GM10847 (cell line): Measurements from ENCODE around the gene CTNND2.

Source experiments
- POLR2A ChIP-seq: IDR thresholded peaks from 2 replicates; pipeline ENCODE4 v1.6.1; 2011; ENCODE audit not compliant: insufficient read length; ENCODE audit errors: extremely low read depth

The CTNND2 gene

DNA sequence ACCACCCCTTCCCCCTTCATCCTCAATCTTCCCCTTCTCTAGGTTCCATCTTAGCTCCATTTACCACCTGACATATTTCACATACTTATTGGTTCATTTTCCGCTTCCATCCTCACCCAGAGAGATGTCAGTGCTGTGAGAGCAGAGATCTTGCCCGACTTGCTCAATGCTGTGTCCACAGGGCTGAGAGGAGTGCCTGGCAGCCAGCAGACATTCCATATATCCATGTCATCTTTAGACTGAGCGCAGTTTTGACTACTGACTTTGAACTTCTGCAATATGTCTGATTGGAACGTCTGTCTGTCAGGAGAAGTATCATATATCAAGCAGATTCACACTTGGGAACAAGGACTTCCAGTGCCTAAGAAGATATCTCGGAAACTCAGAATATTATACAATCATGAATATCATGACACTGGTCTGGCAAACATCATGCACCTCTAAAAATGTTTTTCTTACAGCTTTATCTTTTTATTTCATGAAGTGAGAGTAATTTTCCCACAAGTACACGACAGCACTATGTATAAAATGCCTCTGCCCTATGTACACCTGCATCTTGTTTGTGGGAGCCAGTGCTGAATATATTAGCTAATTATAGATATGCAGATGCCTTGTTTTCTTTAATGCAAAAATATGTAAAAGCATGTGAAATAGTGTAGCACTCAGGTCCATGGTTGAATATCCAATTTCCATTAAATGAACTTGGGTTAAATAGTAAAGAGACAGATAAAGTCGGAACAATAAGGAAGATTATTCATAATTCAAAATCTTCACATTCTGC lies 689.2 kb downstream of the CTNND2 start:
- TF ChIP-seq POLR2A = no peak

GRCh38 chr5:11212706-11213105 lies 691.5 kb downstream of the CTNND2 start:
- TF ChIP-seq POLR2A = no peak

- TF ChIP-seq POLR2A = no peak
These were observed 706.5 kb downstream of the CTNND2 start for GRCh38 chr5:11197726-11198125.

DNA sequence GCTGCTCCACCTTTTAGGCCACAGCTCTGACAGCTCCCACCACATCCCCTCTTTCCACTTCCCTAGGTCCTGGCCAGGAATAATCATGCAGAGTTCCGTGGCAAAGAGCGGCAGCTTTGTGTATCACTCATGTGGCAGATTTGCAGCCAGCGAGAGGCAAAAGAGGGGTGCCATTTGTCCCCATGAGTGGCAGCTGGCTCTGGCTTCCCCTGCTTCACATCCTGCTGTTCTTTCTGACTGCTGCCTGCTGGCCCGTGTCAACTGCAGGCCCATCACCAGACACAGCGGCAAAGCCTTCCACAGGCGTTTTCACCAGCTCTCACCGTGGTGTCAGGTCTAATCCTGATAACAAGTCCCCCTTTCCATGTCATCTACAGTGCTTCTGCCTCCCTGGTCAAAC lies 712.6 kb downstream of the CTNND2 start:
- no peak for TF ChIP-seq POLR2A

DNA sequence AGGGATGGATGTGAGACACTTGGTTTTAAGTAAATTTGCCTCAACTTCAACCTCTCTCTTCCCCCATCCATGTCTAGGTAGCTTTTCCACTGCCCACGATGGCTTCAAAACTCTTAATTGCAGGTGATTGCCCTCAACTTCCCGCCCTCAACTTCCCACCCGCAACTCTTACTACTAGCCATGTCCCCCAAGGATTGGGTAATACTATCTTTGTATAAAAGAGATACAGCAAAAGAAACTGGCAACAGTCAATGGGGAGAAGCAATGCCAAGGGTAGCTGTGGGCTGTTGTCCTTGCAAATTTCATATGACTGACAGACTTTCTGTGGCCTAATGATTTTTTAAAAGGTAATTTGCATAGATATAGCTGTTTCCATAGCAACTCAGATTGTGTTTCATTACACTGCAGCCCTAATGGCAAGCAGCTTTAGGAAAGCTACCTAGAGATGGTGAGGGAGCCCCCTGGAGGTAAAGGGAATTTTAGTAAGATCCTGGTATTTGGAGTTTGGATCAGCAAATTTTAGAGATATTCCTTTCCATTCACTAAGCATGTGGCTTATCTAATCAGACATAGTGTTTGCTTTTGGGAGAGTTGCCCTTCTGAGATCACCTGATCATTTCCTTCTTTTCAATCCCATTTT lies 721.7 kb downstream of the CTNND2 start:
- no peak for TF ChIP-seq POLR2A

- TF ChIP-seq POLR2A = no peak
These were observed 722.3 kb downstream of the CTNND2 start for GRCh38 chr5:11181940-11182339.

DNA sequence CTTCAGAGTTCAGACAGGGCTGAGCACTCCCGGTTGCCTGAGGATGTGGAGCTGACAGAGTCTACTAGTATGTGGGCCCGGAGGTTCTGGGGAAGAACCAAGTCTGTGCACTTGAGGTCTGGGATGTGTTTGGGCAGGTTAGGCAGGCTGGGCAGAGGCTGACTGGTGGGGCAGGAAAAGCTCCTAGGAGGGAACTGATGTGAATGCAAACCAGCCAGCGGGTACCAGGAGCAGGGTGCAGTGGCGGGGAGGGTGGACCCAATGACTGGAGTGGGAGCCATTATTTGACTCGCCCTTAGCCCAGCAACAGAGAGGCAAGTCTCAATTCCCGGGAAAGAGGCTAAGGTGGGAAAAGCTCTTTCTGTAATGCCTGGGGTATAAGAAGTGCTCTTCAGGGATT lies 723.4 kb downstream of the CTNND2 start:
- TF ChIP-seq POLR2A = no peak

DNA sequence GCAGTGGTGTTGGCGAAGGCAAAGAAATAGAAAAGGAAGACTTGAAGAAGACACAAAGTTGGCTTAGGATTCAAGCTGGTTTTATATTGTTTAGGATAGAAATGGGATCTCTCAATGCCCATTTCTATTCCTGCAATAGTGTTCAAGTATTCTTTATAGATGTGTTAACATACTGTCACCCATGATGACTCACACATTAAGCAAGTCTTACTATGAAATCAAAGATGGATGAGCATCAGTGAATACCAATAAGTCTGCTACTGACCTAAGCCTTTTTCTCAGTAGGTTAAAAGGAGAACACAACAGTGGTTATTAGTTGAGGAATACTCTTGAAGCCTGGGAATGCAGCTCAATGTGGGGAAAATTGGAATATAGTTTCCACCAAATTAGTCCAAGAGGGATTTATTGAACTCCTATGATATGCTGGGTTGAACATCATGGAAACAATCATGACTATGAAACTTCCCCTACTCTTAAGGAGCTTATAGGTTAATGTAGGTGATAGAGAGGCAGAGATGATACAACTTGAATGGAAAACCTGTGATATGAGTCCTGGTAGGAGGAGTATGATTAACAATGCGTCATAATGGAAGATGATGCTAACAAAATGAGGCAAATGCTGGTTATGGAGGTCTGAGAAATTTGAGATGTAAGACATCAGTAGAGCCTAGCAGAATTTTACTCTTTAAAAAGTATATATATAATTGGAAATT lies 726.1 kb downstream of the CTNND2 start:
- no peak for TF ChIP-seq POLR2A

DNA sequence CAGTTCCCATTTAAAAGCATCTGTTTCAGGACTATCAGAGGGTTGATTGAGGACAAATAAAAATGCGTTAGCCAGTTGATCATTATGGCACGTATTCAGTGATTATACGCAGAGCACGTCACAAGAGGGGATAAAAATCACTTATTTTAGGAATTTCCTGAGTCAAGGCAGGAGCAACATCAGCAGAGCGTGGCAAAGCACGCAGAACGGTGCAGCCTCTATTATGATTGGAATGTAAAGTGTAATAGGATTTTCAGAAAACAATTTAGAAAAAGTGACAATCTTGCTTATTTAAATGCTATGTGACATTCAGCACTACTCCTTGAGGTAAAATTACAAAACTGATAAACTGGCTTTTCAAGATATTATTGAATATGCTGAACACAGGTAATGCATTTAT lies 729.7 kb downstream of the CTNND2 start:
- TF ChIP-seq POLR2A = no peak

DNA sequence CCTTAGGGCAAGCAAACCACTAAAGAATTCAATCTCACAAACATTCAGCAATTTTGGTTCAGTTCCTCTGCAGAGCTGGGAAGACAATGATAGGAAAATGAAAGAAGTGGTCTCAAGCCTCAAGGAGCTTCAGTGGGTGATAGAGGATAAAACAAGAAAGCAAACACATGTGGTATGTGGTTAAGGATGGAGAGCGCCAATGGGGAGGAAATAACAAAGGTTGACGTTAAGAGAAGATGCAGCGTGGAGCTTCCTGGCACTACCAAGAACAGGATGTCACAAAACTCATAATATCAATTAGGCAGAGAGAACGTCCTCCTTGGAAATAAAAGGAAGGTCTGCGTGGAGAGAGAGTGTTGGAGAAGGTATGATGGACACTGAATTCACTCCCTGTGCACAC lies 731.8 kb downstream of the CTNND2 start:
- TF ChIP-seq POLR2A = no peak

GRCh38 chr5:11171236-11171635 lies 733.0 kb downstream of the CTNND2 start:
- no peak for TF ChIP-seq POLR2A

- no peak for TF ChIP-seq POLR2A
These were observed 737.3 kb downstream of the CTNND2 start for GRCh38 chr5:11166923-11167322.

GRCh38 chr5:11164531-11165294 lies 739.5 kb downstream of the CTNND2 start:
- no peak for TF ChIP-seq POLR2A

DNA sequence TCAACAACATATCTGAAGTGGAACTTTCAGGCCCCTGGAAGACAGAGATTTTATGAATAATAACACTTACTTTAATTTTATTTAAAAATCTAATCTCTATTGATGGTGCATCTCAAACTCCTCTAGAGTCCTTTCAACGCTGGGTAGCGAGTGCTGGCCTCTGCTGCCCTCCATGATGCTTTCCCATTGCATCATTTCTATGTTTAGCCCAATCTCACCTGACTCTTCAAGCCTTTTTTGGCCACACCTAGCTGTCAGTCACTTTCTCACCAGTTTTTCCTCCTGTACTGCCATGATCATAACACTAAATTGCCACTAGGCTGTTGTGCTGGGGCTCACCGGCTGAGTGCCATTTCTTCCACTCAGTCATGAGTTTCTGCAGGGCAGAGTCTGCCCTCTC lies 747.1 kb downstream of the CTNND2 start:
- no peak for TF ChIP-seq POLR2A

DNA sequence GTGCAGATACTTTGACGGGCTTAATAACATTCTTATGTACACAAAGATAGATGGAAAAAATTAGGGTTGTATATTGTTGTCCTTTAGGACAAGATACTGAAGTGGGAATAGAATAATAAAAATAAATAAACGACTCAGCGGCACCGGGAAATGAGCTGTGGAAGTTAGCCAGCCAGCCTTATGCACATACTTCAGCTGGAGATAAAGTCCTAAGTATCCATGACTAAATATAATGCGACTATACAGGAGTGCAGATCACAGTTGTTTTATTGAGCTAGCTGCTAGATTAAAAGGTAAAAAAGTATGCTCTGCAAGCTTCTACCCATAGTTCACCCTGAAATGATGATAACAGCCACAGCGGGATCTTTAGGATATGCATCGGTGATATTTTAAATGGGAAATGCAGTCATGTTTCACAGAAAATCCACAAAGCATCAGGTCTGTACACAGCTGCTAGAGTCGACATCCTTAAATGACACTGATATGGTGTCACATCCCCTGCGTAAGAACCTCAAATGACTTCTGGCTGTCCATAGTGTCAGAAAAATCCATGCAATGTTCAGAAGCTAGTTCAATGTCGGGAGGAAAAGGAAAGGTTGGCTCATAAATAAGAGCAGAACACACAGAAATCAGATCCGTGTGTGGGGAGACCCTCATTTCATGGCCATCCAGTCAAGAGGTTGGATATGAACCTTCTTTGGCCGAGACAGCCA lies 750.4 kb downstream of the CTNND2 start:
- TF ChIP-seq POLR2A = no peak
